Lower lobe of right lung (tissue), 2 donors: ENCODE measurements around the gene CD4. TPM values are rescaled to one million over a fixed set of nuclear protein-coding genes. Genes with fewer than 3 reads are reported as not detected.
"Not testable (repeated sequence)": the region's sequence is repeated elsewhere in the genome, so short reads cannot be mapped to it uniquely, and the experiment has no call there.

Experiments used
- ATAC-seq, 2 donors: fragments of 200-7000 bp; cut with Tn5 transposase; one replicate each; pipeline ENCODE4 v1.9.1; 2020 to 2022; ENCODE audit warnings: mild to moderate bottlenecking in 2 of 2, moderate library complexity in 2 of 2
- DNase-seq: peaks from one replicate; pipeline ENCODE4 v3.0.0-alpha.2; 2020
- H3K27ac ChIP-seq: fragments of 200-600 bp; one replicate; pipeline ENCODE4 v1.8.0; 2022
- H3K27me3 ChIP-seq: fragments of 200-600 bp; one replicate; pipeline ENCODE4 v1.8.0; 2022; ENCODE audit warnings: low read depth
- H3K36me3 ChIP-seq: fragments of 200-600 bp; one replicate; pipeline ENCODE4 v1.8.0; 2022; ENCODE audit warnings: mild to moderate bottlenecking
- H3K4me1 ChIP-seq: fragments of 200-600 bp; one replicate; pipeline ENCODE4 v1.8.0; 2022
- H3K4me3 ChIP-seq: fragments of 200-600 bp; one replicate; pipeline ENCODE4 v1.8.0; 2022; ENCODE audit warnings: mild to moderate bottlenecking
- H3K9me3 ChIP-seq: fragments of 200-600 bp; one replicate; pipeline ENCODE4 v1.8.0; 2022
- CTCF ChIP-seq: fragments of 200-600 bp; IDR thresholded peaks from one replicate; pipeline ENCODE4 v1.8.0; 2022; ENCODE audit warnings: antibody characterized with exemption, mild to moderate bottlenecking
- intact Hi-C: fragments of 100-400 bp; cut with DNase I; formaldehyde crosslinking; loops from one replicate; pipeline ENCODE4 v1.11.0; 2022
- long read RNA-seq: library from polyadenylated mRNA; unstranded; transcript quantifications from one replicate; pipeline ENCODE4 v2.0.0, GENCODE V29; 2021
- total RNA-seq: library from RNA; stranded (reverse); fragmentation: NEBNext Ultra II Directional; extraction: Animal tissue kit (Norgen Biotek cat#: 25700); gene quantifications from one replicate; pipeline ENCODE4 v1.2.1, GENCODE V29; 2021
- donor health status: DM: no; HTN: yes; CAD: no; lungs with severe emphysema.

The CD4 gene
- total RNA-seq = 80.3 TPM
- long read RNA-seq, transcript CD4-201 (10 exons, 3,114 nt) = major isoform, 72 of 150 reads
- long read RNA-seq, partial matches to known transcripts = 64 of 150 reads
- long read RNA-seq, other reads (novel, unspliced or antisense) = 14 of 150 reads

GRCh38 chr12:6788972-6789924 lies at the start of gene CD4:
CD4 (plus strand) TSS chr12:6789528; CDS start chr12:6800139, 10,611 bp downstream.
- peak within 1 kb of the TSS; percentile 55 for H3K4me3 ChIP-seq
- intact Hi-C loops = loop anchor here (10.0 kb wide), 1 partner anchor 54 kb away; no protein-coding TSS in a partner anchor
- no peaks in the 10 kb centered on the region for H3K9me3 ChIP-seq
- peak; percentile 85 for DNase-seq
- H3K4me1 ChIP-seq = peaks cover 47% of the 10 kb centered on the region
- TF ChIP-seq CTCF = no peak
- peak within 1 kb of the TSS; percentile 82 for H3K27ac ChIP-seq
- ATAC-seq = peak; percentile 75 to 83
- no peaks in the 10 kb centered on the region for H3K27me3 ChIP-seq
- no peaks in the 10 kb centered on the region for H3K36me3 ChIP-seq

- H3K4me1 ChIP-seq, H3K4me3 ChIP-seq, H3K9me3 ChIP-seq, H3K27me3 ChIP-seq, ATAC-seq, H3K27ac ChIP-seq, DNase-seq, intact Hi-C loops: not testable (repeated sequence)
- peaks cover 11% of the 10 kb centered on the region for H3K36me3 ChIP-seq
Measured at GRCh38 chr12:6742080-6742479, 47.2 kb upstream of the CD4 start.

- Histone ChIP-seq H3K4me3 (no peak overlapping the region), H3K27me3 (no peaks in the 10 kb centered on the region), H3K9me3 (no peaks in the 10 kb centered on the region), H3K36me3 (peaks cover 18% of the 10 kb centered on the region), H3K27ac (no peak overlapping the region), H3K4me1 (no peaks in the 10 kb centered on the region)
- DNase-seq (no peak), ATAC-seq (no peak)
- intact Hi-C loops = no loop called here
- no peak for TF ChIP-seq CTCF
Measured at GRCh38 chr12:6742834-6743233, 46.5 kb upstream of the CD4 start.

GRCh38 chr12:6743300-6743699 lies 46.0 kb upstream of the CD4 start:
- intact Hi-C loops, H3K27ac ChIP-seq, ATAC-seq, DNase-seq, H3K4me1 ChIP-seq, H3K4me3 ChIP-seq, H3K27me3 ChIP-seq, H3K9me3 ChIP-seq: not testable (repeated sequence)
- peaks cover 23% of the 10 kb centered on the region for H3K36me3 ChIP-seq

GRCh38 chr12:6745741-6746525 lies 43.4 kb upstream of the CD4 start:
- peak overlapping the region; percentile 54 for H3K27ac ChIP-seq
- H3K4me1 ChIP-seq = no peaks in the 10 kb centered on the region
- H3K9me3 ChIP-seq = no peaks in the 10 kb centered on the region
- H3K4me3 ChIP-seq = no peak overlapping the region
- intact Hi-C loops = no loop called here
- DNase-seq = peak; percentile 60
- ATAC-seq = peak; percentile 69 to 78
- no peak for TF ChIP-seq CTCF
- H3K27me3 ChIP-seq = no peaks in the 10 kb centered on the region
- peaks cover 49% of the 10 kb centered on the region for H3K36me3 ChIP-seq

- no peak overlapping the region for H3K27ac ChIP-seq
- DNase-seq = no peak
- H3K36me3 ChIP-seq = peaks cover 60% of the 10 kb centered on the region
Measured at GRCh38 chr12:6747216-6747615, 42.1 kb upstream of the CD4 start.

More at GRCh38 chr12:6747216-6747615, 42.1 kb upstream of the CD4 start:
- Histone ChIP-seq H3K4me1 (peaks cover 12% of the 10 kb centered on the region), H3K9me3 (no peaks in the 10 kb centered on the region), H3K4me3 (no peak overlapping the region), H3K27me3 (no peaks in the 10 kb centered on the region)
- TF ChIP-seq CTCF = no peak
- no peak for ATAC-seq
- intact Hi-C loops = no loop called here
